Thymus (tissue), 11 donors: Measurements from ENCODE around the gene FAM78A. TPM values are rescaled to one million over a fixed set of nuclear protein-coding genes. Genes with fewer than 3 reads are reported as not detected.

ENCODE experiments used
- DNase-seq, 9 donors: peaks; one replicate each; pipeline ENCODE4 v3.0.0-alpha.2; 2013; ENCODE audit warnings: low spot score in 9 of 9, low read depth in 6 of 9, missing footprints in 1 of 9
- H3K27ac ChIP-seq, 2 donors: one replicate each; pipeline ENCODE4 v1.5.1; 2013; ENCODE audit warnings: control low read depth in 1 of 2, low read depth in 1 of 2, low read length in 1 of 2, mild to moderate bottlenecking in 1 of 2, moderate library complexity in 1 of 2
- H3K27me3 ChIP-seq, 2 donors: one replicate each; pipeline ENCODE4 v1.5.1; 2013; ENCODE audit warnings: low read length in 1 of 2; ENCODE audit not compliant: control insufficient read depth in 2 of 2, insufficient read depth in 1 of 2
- H3K36me3 ChIP-seq, 2 donors: one replicate each; pipeline ENCODE4 v1.5.1; 2013; ENCODE audit warnings: low read length in 1 of 2, mild to moderate bottlenecking in 1 of 2, moderate library complexity in 1 of 2; ENCODE audit not compliant: control insufficient read depth in 2 of 2, insufficient read depth in 2 of 2
- H3K4me1 ChIP-seq, 2 donors: one replicate each; pipeline ENCODE4 v1.5.1; 2013; ENCODE audit warnings: low read length in 2 of 2; ENCODE audit not compliant: control insufficient read depth in 2 of 2, insufficient read depth in 2 of 2
- H3K4me3 ChIP-seq, 2 donors: one replicate each; pipeline ENCODE4 v1.5.1; 2013; ENCODE audit warnings: low read length in 2 of 2, control low read depth in 1 of 2, mild to moderate bottlenecking in 1 of 2
- H3K9me3 ChIP-seq, 2 donors: one replicate each; pipeline ENCODE4 v1.5.1; 2013; ENCODE audit warnings: low read length in 1 of 2, mild to moderate bottlenecking in 1 of 2; ENCODE audit not compliant: control insufficient read depth in 2 of 2, insufficient read depth in 1 of 2
- WGBS: extraction: QIAGEN DNeasy Blood & Tissue Kit; methylation state at CpG from one replicate; pipeline ENCODE4 v1.1.7; 2013; 5-methylcytosine and 5-hydroxymethylcytosine counted together
- polyA plus RNA-seq: library from polyadenylated mRNA; stranded (reverse); fragments of 200-250 nt; gene quantifications from one replicate; pipeline ENCODE4 v1.2.3, GENCODE V29; 2013
- total RNA-seq: library from RNA; stranded (reverse); fragments of 120-200 nt; gene quantifications from one replicate; pipeline ENCODE4 v1.2.4, GENCODE V29; 2013
- donor health status: healthy.

Gene FAM78A
- total and polyA plus RNA-seq, 2 donors, result 19.6 to 28.2 TPM

DNA sequence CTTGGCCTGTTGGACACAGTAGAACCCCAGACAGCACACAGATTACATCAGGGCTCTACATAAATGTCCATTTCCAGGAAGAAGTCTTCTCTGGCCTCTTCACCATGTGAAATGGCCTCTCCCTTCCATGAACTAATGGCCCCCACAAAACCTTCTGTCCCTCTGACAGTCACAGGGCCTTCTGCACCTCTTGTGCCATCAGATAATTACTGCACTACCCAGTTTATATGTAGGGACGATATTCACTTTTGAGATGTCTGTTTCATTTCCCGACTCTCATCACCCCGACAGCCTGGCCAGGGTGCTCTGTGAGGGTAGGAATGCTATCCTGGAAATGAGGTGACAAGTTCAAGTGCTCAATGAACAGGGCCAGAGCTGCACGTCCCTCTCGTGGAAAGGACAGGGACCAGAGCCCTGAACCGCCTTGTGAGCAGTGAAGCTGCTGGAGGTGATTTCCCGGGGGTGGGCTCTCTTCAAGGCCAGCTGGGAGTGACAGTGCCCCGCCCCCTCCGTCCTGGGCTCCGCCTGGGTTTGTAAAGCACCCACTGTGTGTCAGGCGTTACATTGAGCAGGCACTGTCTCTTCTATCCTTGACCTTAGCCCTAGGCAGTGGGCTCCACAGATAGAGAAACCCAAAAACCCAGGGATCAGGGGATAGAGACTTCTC, 3.0 kb upstream of the FAM78A start:
- no peak for DNase-seq
- H3K4me3 ChIP-seq, result no peak overlapping the region
- H3K27me3 ChIP-seq, result peaks cover 16 to 76% of the 10 kb centered on the region in 2 donors
- WGBS, result 96% methylated on average over 11 of the region's 11 CpGs
- H3K27ac ChIP-seq, result no peak overlapping the region
- H3K9me3 ChIP-seq, result peaks cover 0 to 9% of the 10 kb centered on the region in 2 donors
- H3K36me3 ChIP-seq, result no peaks in the 10 kb centered on the region
- H3K4me1 ChIP-seq, result peaks cover 0 to 34% of the 10 kb centered on the region in 2 donors

DNA sequence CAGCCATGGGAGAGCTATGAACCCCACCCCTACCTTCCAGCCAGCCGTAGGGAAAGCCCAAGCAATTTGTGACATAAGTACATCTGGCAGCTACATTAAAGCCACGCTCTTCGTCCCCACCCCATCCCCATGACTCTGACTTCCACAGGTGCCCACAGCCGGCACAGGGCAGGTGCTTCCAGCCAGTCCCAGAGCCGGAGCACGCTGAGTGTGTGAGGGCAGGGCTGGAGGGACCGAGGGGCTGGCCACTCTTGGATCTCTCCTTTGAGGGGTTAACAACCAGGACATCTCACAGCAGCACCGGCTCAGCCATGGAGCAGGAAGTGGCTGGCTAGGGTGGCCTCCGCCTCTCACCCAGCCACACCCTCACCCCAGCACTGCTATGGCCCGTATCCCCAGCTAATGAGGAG, 2.4 kb upstream of the FAM78A start:
- Histone ChIP-seq H3K27ac (peak overlapping the region; percentile 1 to 33), H3K9me3 (peaks cover 0 to 9% of the 10 kb centered on the region in 2 donors), H3K4me1 (peaks cover 0 to 40% of the 10 kb centered on the region in 2 donors), H3K4me3 (no peak overlapping the region), H3K36me3 (no peaks in the 10 kb centered on the region), H3K27me3 (peaks cover 16 to 70% of the 10 kb centered on the region in 2 donors)
- 34% methylated on average over 10 of the region's 10 CpGs for WGBS
- DNase-seq, result peak in 1 of 9 donors; percentile 41

DNA sequence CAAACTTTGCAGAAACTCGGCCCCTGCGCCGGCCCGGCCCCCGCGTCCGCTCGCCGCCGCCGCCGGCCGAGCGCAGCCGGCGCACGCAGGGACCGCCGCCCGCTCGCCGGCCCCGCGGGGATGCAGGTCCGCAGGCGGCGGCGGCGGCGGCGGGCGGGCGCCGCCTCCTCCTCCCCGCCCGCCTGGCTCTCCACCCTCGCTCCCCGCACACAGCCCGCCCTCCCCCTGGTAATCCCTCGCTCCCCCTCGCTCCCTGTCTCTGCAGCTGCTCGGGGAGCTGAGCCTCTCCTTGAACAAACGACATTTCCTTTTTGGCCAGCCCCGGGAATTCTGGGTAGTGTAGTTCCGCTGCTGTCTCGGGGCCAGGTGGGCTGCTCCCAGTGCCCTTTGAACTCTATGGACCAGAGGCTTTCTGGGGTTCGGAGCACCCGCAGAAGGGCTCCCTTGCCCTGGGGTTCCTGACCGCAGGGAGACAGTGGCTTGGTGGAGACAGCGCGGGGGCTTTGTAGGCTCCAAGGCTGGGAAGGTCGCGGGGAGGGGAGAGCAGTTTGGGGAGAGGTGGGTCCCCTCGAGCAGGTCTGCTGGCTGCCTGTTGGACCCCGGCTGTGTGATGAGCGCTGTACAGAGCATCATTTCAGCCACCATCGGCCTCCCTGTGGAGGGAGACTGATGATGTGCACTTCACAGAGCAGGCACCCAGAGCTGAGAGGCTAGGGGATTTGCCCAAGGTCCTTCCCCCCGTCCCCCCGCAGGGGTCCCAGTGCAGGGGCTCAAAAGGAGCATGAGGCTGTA, 1.8 kb upstream of the FAM78A start:
- H3K9me3 ChIP-seq, result peaks cover 0 to 8% of the 10 kb centered on the region in 2 donors
- H3K4me1 ChIP-seq, result peaks cover under 1 to 44% of the 10 kb centered on the region in 2 donors
- peak overlapping the region; percentile 33 to 83 for H3K27ac ChIP-seq
- H3K27me3 ChIP-seq, result peaks cover 13 to 64% of the 10 kb centered on the region in 2 donors
- peaks cover 0 to 2% of the 10 kb centered on the region in 2 donors for H3K36me3 ChIP-seq
- peak in 7 of 9 donors; percentile 71 to 93 (median 85) for DNase-seq
- H3K4me3 ChIP-seq, result peak overlapping the region in 1 of 2 donors; percentile 75
- 11% methylated on average over 59 of the region's 59 CpGs for WGBS

DNA sequence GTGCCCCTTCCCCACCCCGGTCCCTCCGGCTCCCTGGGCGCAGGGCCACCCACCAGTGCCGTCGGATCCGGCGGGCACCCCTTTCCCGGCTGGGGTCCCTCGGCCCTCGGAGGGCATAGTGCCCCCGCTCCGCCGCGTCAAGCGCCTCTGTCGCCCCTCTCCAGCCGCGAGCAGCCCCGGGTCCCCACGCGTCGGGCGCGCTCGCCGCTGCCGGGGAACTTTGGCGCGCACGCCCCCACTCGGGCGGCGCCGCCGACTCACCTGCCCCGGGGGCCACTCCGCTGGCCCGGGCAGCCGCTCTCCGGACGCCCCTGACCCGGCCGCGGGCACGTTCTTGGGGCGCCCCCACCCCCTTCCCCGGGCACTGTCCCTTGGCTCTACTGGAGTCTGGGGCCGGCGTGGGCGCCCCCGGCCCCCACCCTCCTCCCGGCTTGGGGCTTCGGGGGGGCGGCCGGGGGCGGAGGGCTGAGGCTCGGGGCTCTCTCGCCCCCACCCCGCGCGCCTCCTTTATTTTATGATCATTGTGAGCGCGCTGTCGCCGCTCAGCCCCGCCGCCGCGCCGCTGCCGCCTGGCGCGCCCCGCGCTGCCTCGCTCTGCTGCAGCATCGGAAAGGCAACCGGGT, 1.1 kb upstream of the FAM78A start:
- WGBS, result under 1% methylated on average over 78 of the region's 78 CpGs
- H3K36me3 ChIP-seq, result peaks cover 0 to 4% of the 10 kb centered on the region in 2 donors
- H3K9me3 ChIP-seq, result peaks cover 0 to 4% of the 10 kb centered on the region in 2 donors
- peak overlapping the region; percentile 61 to 83 for H3K27ac ChIP-seq
- DNase-seq, result peak in 2 of 9 donors; percentile 32 to 71
- H3K27me3 ChIP-seq, result peaks cover 6 to 57% of the 10 kb centered on the region in 2 donors
- peak overlapping the region; percentile 75 to 76 for H3K4me3 ChIP-seq
- H3K4me1 ChIP-seq, result peaks cover 4 to 48% of the 10 kb centered on the region in 2 donors

DNA sequence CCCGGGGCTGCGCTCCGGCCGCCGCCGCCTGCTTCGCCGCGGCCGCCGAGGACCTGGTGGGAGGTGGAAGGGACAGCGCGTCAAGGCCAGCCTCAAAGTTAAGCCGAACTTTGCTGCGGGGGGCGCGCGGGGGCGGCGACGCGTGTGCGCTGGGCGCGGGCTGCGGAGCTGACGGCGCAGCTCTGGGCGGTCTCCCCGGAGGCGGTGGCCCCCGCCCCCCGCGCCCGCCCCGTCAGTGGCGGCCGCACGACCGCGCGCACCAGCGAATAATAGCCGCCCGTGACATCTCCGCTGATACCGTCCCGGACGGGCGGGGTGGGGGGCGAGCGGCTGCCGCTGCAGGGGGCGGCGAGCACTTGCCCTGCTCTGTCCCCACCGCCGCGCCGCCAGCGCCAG, 579 bp upstream of the FAM78A start:
- peak overlapping the region; percentile 75 to 76 for H3K4me3 ChIP-seq
- H3K27ac ChIP-seq, result peak overlapping the region; percentile 61 to 83
- H3K36me3 ChIP-seq, result peaks cover 0 to 7% of the 10 kb centered on the region in 2 donors
- peaks cover 1 to 52% of the 10 kb centered on the region in 2 donors for H3K27me3 ChIP-seq
- DNase-seq, result no peak
- H3K9me3 ChIP-seq, result peaks cover 0 to 3% of the 10 kb centered on the region in 2 donors
- WGBS, result under 1% methylated on average over 60 of the region's 60 CpGs
- peaks cover 8 to 53% of the 10 kb centered on the region in 2 donors for H3K4me1 ChIP-seq

DNA sequence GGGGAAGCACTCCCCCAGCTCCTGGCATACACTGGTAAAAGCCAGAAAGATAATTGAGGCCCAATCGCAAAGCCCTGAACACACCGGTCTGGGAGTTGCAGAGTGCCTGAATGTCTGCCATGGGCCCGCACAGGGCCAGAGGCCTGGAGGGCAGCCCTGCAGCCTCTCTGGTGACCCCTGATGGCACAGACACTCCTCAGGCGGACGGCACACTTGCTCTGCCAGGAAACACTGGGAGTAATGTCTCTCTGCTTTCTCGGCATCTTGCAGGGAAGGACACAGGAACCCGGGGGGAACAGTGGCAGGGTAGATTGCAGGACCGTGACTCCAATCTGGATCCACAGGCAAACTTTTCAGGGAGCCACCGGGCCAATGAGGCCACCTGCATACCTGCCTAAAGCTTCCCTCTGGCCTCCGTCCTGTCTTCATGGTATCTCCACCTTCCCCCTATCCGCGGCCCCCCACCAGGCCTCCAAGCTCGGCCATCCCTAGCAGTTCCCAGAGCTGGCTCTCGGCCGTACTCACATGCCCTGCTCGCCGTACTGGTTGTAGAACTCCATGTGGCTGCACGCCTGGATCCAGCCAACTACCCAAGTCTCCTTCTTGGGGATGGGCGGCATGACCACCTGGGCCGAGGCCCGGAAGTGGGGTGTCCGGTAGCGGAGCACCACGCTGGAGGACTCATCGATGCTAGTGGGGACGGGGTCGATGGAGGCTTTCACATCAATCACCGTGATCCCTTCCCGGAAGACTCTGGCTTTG, 797 bp downstream of the FAM78A start:
- H3K27ac ChIP-seq, result peak overlapping the region; percentile 83 to 87
- 6% methylated on average over 29 of the region's 29 CpGs for whole genome bisulfite sequencing
- peaks cover 0 to 3% of the 10 kb centered on the region in 2 donors for H3K9me3 ChIP-seq

DNA sequence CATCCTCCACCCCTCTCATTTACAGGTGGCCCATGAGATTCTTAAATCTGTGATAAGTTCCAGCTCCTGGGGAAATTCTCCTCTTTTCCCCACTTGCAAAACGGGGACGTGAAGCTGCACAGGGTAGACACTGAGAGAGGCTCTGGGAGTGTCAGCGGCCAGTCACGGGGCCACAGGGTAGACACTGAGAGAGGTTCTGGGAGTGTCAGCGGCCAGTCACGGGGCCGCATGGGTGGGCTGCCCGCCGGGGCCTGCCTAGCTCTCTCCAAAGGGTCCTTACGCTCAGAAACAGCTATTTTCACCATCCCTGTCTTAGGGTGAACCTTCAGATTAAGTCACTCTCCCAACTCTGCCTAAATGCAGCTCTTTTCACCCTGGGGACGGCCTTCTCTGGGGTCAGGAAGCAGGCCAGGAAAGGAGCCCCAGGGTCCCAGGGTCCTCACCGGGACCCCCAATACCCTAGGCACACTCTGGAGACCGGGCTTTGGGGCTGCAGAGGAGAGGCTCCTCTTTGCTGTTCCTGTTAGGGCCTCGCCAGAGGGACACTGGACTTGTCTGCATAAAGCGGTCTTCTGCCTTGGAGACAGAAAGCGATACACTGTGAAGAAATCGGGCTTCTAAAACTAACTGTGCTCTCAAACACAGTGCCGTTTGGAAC, 1.5 kb downstream of the FAM78A start:
- Histone ChIP-seq H3K4me1 (peaks cover 19 to 74% of the 10 kb centered on the region in 2 donors), H3K27ac (peak overlapping the region; percentile 83 to 87), H3K36me3 (peaks cover 0 to 7% of the 10 kb centered on the region in 2 donors), H3K4me3 (peak overlapping the region; percentile 75 to 76), H3K9me3 (peaks cover 0 to 3% of the 10 kb centered on the region in 2 donors), H3K27me3 (peaks cover 0 to 31% of the 10 kb centered on the region in 2 donors)
- peak in 1 of 9 donors; percentile 34 for DNase-seq
- WGBS, result 7% methylated on average over 18 of the region's 18 CpGs

More for the DNA sequence above, 797 bp downstream of the FAM78A start:
- Histone ChIP-seq H3K4me3 (peak overlapping the region; percentile 75 to 76), H3K4me1 (peaks cover 19 to 67% of the 10 kb centered on the region in 2 donors), H3K27me3 (peaks cover 0 to 38% of the 10 kb centered on the region in 2 donors), H3K36me3 (peaks cover 0 to 7% of the 10 kb centered on the region in 2 donors)
- DNase-seq, result peak in 2 of 9 donors; percentile 41 to 65
